Left ventricle myocardium inferior (tissue), 1 donor: ENCODE data around the gene ZNF609. TPM values are rescaled to one million over a fixed set of nuclear protein-coding genes. Genes with fewer than 3 reads are reported as not detected.

Experiments used
- DNase-seq: peaks from one replicate; pipeline ENCODE4 v3.0.0-alpha.2; 2020
- H3K27ac ChIP-seq: fragments of 200-600 bp; replicated peaks from 2 replicates; pipeline ENCODE4 v1.8.0; 2021
- H3K27me3 ChIP-seq: fragments of 200-600 bp; 2 replicates; pipeline ENCODE4 v1.8.0; 2021; ENCODE audit warnings: low read depth
- H3K36me3 ChIP-seq: fragments of 200-600 bp; 2 replicates; pipeline ENCODE4 v1.8.0; 2021
- H3K4me1 ChIP-seq: fragments of 200-600 bp; 2 replicates; pipeline ENCODE4 v1.8.0; 2021
- H3K4me3 ChIP-seq: fragments of 200-600 bp; 2 replicates; pipeline ENCODE4 v1.8.0; 2021; ENCODE audit warnings: mild to moderate bottlenecking, moderate library complexity
- H3K9me3 ChIP-seq: fragments of 200-600 bp; replicated peaks from 2 replicates; pipeline ENCODE4 v1.8.0; 2021
- CTCF ChIP-seq: fragments of 200-600 bp; IDR thresholded peaks from 2 replicates; pipeline ENCODE4 v1.8.0; 2021; ENCODE audit warnings: antibody characterized with exemption, mild to moderate bottlenecking, borderline replicate concordance
- intact Hi-C: fragments of 100-400 bp; cut with micrococcal nuclease; formaldehyde crosslinking; loops from one replicate; pipeline ENCODE4 v1.11.0; 2022
- total RNA-seq: library from RNA; stranded (reverse); fragmentation: NEBNext Ultra II Directional; extraction: Animal tissue kit (Norgen Biotek cat#: 25700); gene quantifications from one replicate; pipeline ENCODE4 v1.2.1, GENCODE V29; 2021
- donor health status: DM: no; HTN: yes; CAD: no; lungs with severe emphysema.

ZNF609 gene
- total RNA-seq, 1 donor from 2014 or later = 14.7 TPM

- Histone ChIP-seq H3K4me1 (peaks cover 21% of the 10 kb centered on the region), H3K9me3 (no peaks in the 10 kb centered on the region), H3K27ac (no peak overlapping the region), H3K36me3 (no peaks in the 10 kb centered on the region), H3K27me3 (no peaks in the 10 kb centered on the region), H3K4me3 (no peak overlapping the region)
- no peak for TF ChIP-seq CTCF
- DNase-seq = no peak
- intact Hi-C loops = no loop called here
Measured at GRCh38 chr15:64536244-64536836, 76.0 kb downstream of the ZNF609 start.

- no peaks in the 10 kb centered on the region for H3K9me3 ChIP-seq
- H3K27me3 ChIP-seq = no peaks in the 10 kb centered on the region
- no peak overlapping the region for H3K4me3 ChIP-seq
- H3K36me3 ChIP-seq = no peaks in the 10 kb centered on the region
- peaks cover 14% of the 10 kb centered on the region for H3K4me1 ChIP-seq
- no peak overlapping the region for H3K27ac ChIP-seq
- no peak for DNase-seq
- intact Hi-C loops = no loop called here
- no peak for TF ChIP-seq CTCF
Measured at GRCh38 chr15:64542091-64542490, 81.7 kb downstream of the ZNF609 start.

GRCh38 chr15:64544450-64544849, 84.1 kb downstream of the ZNF609 start:
- Histone ChIP-seq H3K9me3 (no peaks in the 10 kb centered on the region), H3K36me3 (no peaks in the 10 kb centered on the region), H3K27me3 (no peaks in the 10 kb centered on the region), H3K27ac (no peak overlapping the region), H3K4me1 (peaks cover 18% of the 10 kb centered on the region), H3K4me3 (no peak overlapping the region)
- DNase-seq = no peak
- no peak for TF ChIP-seq CTCF
- intact Hi-C loops = no loop called here

DNA sequence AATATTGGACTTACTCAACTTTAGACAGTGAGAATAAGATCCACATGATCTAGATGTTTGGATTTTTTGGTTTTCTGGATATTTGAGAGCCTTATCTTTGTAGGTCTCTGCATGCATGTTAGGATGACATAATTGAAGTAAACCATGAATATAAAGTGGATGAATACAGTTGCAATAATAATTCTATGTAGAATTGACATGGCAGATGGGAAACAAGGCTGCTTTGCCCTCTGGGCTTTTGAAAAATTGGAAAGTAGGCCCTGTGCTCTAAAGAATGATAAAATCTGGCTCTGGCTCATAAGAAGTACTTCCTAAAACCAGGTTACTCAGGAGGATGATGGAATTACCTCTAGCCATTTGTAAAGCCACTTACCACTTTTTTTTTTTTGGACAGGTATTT, 86.9 kb downstream of the ZNF609 start:
- intact Hi-C loops = no loop called here
- Histone ChIP-seq H3K4me1 (peaks cover 26% of the 10 kb centered on the region), H3K9me3 (no peaks in the 10 kb centered on the region), H3K4me3 (no peak overlapping the region), H3K27ac (no peak overlapping the region), H3K27me3 (no peaks in the 10 kb centered on the region), H3K36me3 (no peaks in the 10 kb centered on the region)
- TF ChIP-seq CTCF = no peak
- no peak for DNase-seq

- Histone ChIP-seq H3K9me3 (no peaks in the 10 kb centered on the region), H3K27me3 (no peaks in the 10 kb centered on the region), H3K4me3 (no peak overlapping the region), H3K27ac (no peak overlapping the region), H3K4me1 (peaks cover 35% of the 10 kb centered on the region), H3K36me3 (no peaks in the 10 kb centered on the region)
- no peak for TF ChIP-seq CTCF
- intact Hi-C loops = no loop called here
- no peak for DNase-seq
Measured at GRCh38 chr15:64548235-64548634, 87.9 kb downstream of the ZNF609 start.
